Vagina (tissue), 2 donors: ENCODE measurements around the gene SORCS1. TPM values are rescaled to one million over a fixed set of nuclear protein-coding genes. Genes with fewer than 3 reads are reported as not detected.

ENCODE experiments used
- DNase-seq, 2 donors: peaks; one replicate each; pipeline ENCODE4 v3.0.0-alpha.2; 2017; ENCODE audit errors: extremely low spot score in 2 of 2
- H3K27ac ChIP-seq: fragments of 200-600 bp; sonication (generic); one replicate; pipeline ENCODE4 v1.5.1; 2019
- H3K27me3 ChIP-seq: fragments of 200-600 bp; sonication (generic); one replicate; pipeline ENCODE4 v1.5.1; 2019
- H3K36me3 ChIP-seq, 2 donors: fragments of 200-600 bp; sonication (generic); one replicate each; pipeline ENCODE4 v1.5.1; 2017 to 2019
- H3K4me1 ChIP-seq: fragments of 200-600 bp; sonication (generic); one replicate; pipeline ENCODE4 v1.5.1; 2019
- H3K4me3 ChIP-seq, 2 donors: fragments of 200-600 bp; sonication (generic); 1 replicate in 1 of 2; 2 replicates in 1 of 2; pipeline ENCODE4 v1.5.1; 2016 to 2019
- H3K9me3 ChIP-seq: fragments of 200-600 bp; sonication (generic); one replicate; pipeline ENCODE4 v1.5.1; 2019
- POLR2A ChIP-seq, 2 donors: fragments of 450-650 bp; IDR thresholded peaks; one replicate each; pipeline ENCODE4 v1.6.1; 2017; ENCODE audit warnings: antibody characterized with exemption in 2 of 2, mild to moderate bottlenecking in 2 of 2, moderate library complexity in 2 of 2
- POLR2AphosphoS5 ChIP-seq, 2 donors: sonication (generic); formaldehyde crosslinking; IDR thresholded peaks; one replicate each; pipeline ENCODE4 v1.9.0; 2017; ENCODE audit warnings: antibody characterized with exemption in 2 of 2, mild to moderate bottlenecking in 2 of 2, low read depth in 1 of 2; ENCODE audit not compliant: insufficient read depth in 1 of 2
- intact Hi-C: fragments of 100-400 bp; cut with DNase I; formaldehyde crosslinking; loops from one replicate; pipeline ENCODE4 v1.15.1; 2023
- total RNA-seq: library from RNA; depleted of rRNA; stranded (reverse); fragments of >200 nt; gene quantifications from one replicate; pipeline ENCODE4 v1.2.3, GENCODE V29; 2016
- TF ChIP-seq, protein P1 (sequence below), 3 experiments: fragments of 450-650 bp in 2 of 3; fragments of 200-600 bp in 1 of 3; sonication (generic) in 1 of 3; IDR thresholded peaks; one replicate each; pipeline ENCODE4 v1.5.1; 2017 to 2019; ENCODE audit warnings: antibody characterized with exemption in 3 of 3, mild to moderate bottlenecking in 2 of 3, moderate library complexity in 2 of 3

SORCS1 gene
- total RNA-seq, 1 donor from 2014 or later: 5.9 TPM

DNA sequence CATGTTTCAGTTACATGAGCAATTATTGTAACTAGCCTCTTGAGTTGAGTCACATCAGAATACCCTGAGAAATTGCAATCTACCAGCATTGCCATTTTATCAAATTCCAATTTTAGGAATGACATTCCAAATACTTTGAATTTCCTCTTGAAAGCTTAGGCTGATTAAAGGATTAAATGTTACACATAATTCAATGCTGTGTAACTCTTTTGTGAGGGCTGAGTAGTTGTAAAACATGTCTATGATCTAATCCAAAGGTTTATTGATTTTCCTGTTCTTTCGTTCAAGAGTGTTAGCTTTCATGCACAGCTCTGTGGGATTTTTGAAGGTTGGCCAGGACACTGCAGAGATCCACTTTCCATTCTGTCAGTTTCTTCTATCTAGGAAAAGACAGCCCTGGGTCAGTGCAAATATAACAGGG lies 193.1 kb downstream of the SORCS1 start:
- no peak for DNase-seq
- intact Hi-C loops: no loop called here
- no peaks in the 10 kb centered on the region for H3K4me1 ChIP-seq
- H3K36me3 ChIP-seq: no peaks in the 10 kb centered on the region
- no peak overlapping the region for H3K4me3 ChIP-seq
- H3K27ac ChIP-seq: no peak overlapping the region
- no peak for TF ChIP-seq POLR2A (IDR thresholded peaks at IDR 0.05)
- TF ChIP-seq POLR2AphosphoS5 (IDR thresholded peaks at IDR 0.05; ENCODE audit: insufficient read depth in 1 of 2, low read depth in 1 of 2): no peak
- TF ChIP-seq, protein P1, sequence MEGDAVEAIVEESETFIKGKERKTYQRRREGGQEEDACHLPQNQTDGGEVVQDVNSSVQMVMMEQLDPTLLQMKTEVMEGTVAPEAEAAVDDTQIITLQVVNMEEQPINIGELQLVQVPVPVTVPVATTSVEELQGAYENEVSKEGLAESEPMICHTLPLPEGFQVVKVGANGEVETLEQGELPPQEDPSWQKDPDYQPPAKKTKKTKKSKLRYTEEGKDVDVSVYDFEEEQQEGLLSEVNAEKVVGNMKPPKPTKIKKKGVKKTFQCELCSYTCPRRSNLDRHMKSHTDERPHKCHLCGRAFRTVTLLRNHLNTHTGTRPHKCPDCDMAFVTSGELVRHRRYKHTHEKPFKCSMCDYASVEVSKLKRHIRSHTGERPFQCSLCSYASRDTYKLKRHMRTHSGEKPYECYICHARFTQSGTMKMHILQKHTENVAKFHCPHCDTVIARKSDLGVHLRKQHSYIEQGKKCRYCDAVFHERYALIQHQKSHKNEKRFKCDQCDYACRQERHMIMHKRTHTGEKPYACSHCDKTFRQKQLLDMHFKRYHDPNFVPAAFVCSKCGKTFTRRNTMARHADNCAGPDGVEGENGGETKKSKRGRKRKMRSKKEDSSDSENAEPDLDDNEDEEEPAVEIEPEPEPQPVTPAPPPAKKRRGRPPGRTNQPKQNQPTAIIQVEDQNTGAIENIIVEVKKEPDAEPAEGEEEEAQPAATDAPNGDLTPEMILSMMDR (IDR thresholded peaks at IDR 0.05): no peak
- H3K27me3 ChIP-seq: no peaks in the 10 kb centered on the region
- no peaks in the 10 kb centered on the region for H3K9me3 ChIP-seq

- Histone ChIP-seq H3K36me3 (no peaks in the 10 kb centered on the region), H3K27ac (no peak overlapping the region), H3K27me3 (no peaks in the 10 kb centered on the region), H3K9me3 (no peaks in the 10 kb centered on the region), H3K4me1 (no peaks in the 10 kb centered on the region), H3K4me3 (no peak overlapping the region)
- DNase-seq: no peak
- TF ChIP-seq POLR2AphosphoS5 (IDR thresholded peaks at IDR 0.05; ENCODE audit: insufficient read depth in 1 of 2, low read depth in 1 of 2): no peak
- TF ChIP-seq, protein P1 (IDR thresholded peaks at IDR 0.05): no peak
- TF ChIP-seq POLR2A (IDR thresholded peaks at IDR 0.05): no peak
- intact Hi-C loops: no loop called here
Observed at GRCh38 chr10:106967452-106967851, 197.1 kb downstream of the SORCS1 start.

GRCh38 chr10:106960812-106961211 lies 203.7 kb downstream of the SORCS1 start:
- DNase-seq: no peak
- no peaks in the 10 kb centered on the region for H3K9me3 ChIP-seq
- intact Hi-C loops: no loop called here
- TF ChIP-seq POLR2AphosphoS5 (IDR thresholded peaks at IDR 0.05; ENCODE audit: insufficient read depth in 1 of 2, low read depth in 1 of 2) (no peak), POLR2A (IDR thresholded peaks at IDR 0.05) (no peak)
- TF ChIP-seq, protein P1 (IDR thresholded peaks at IDR 0.05): no peak
- H3K4me3 ChIP-seq: no peak overlapping the region
- H3K4me1 ChIP-seq: no peaks in the 10 kb centered on the region
- no peaks in the 10 kb centered on the region for H3K36me3 ChIP-seq
- H3K27ac ChIP-seq: no peak overlapping the region
- no peaks in the 10 kb centered on the region for H3K27me3 ChIP-seq

DNA sequence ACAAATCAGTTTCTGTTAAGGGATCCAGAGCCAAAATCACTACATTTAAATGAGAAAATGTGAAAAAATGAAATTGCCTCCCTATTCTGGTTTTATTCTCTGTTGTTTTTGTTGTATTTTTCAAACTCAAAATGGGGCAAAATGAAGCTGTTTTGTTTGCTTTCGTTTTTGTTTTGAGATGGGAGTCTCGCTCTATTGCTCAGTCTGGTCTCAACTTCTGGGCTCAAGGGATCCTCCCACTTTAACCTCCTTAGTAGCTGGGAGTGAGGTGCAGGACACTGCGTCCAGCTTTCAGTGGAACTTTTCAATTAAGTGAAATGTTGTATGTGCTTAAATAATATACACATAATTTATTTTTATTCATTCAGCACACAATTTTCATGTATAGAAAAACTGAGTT lies 205.0 kb downstream of the SORCS1 start:
- no peak for DNase-seq
- Histone ChIP-seq H3K4me1 (no peaks in the 10 kb centered on the region), H3K27me3 (no peaks in the 10 kb centered on the region), H3K36me3 (no peaks in the 10 kb centered on the region), H3K27ac (no peak overlapping the region), H3K4me3 (peak overlapping the region in 1 of 2 donors; percentile 8), H3K9me3 (no peaks in the 10 kb centered on the region)
- TF ChIP-seq POLR2A (IDR thresholded peaks at IDR 0.05) (no peak), POLR2AphosphoS5 (IDR thresholded peaks at IDR 0.05; ENCODE audit: insufficient read depth in 1 of 2, low read depth in 1 of 2) (no peak)
- TF ChIP-seq, protein P1 (IDR thresholded peaks at IDR 0.05): no peak
- intact Hi-C loops: no loop called here

DNA sequence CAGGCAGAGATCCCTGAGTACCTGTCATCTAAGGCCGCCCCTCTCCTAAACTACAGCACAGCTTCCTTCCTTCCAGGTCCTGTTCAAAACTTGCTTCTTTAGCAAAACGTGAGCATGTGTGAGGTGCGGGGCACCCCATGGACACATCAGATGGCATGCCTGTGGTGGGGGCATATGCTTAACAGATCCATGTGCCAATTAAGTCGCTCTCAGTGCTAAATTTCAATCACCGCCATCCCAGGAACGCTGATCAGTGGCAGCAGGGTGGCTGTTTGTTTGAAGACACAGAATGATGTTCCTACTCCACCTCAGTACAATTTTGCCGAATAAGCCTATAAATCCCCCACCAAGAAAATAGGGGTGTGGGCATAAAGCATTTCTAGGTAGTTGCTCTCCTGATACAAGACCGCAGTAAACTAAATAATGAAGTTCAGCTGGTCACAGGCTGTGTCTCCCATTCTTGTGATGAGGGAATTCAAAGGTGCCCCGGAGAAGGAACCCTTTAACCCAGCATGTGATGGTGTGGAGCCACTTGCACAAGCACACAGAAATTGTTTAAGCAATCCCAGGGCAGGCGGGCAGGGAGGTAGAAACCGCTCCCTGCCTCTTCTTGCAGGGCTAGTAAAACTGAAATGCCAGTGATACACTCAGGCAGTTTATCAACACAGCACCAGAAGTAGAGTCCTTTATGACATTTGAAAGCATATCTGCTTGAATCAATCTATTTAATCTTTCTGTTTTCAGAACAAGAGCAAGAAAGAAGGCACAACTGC lies 205.7 kb downstream of the SORCS1 start:
- no peak overlapping the region for H3K27ac ChIP-seq
- no peaks in the 10 kb centered on the region for H3K9me3 ChIP-seq
- peak overlapping the region in 1 of 2 donors; percentile 8 for H3K4me3 ChIP-seq
- TF ChIP-seq POLR2AphosphoS5 (IDR thresholded peaks at IDR 0.05; ENCODE audit: insufficient read depth in 1 of 2, low read depth in 1 of 2): no peak
- TF ChIP-seq, protein P1 (IDR thresholded peaks at IDR 0.05): no peak
- no peak for TF ChIP-seq POLR2A (IDR thresholded peaks at IDR 0.05)
- no peaks in the 10 kb centered on the region for H3K27me3 ChIP-seq
- no peaks in the 10 kb centered on the region for H3K36me3 ChIP-seq
- intact Hi-C loops: no loop called here
- H3K4me1 ChIP-seq: no peaks in the 10 kb centered on the region
- no peak for DNase-seq
